ENCODE data around the gene MTMR4. TPM values are rescaled to one million over a fixed set of nuclear protein-coding genes. Genes with fewer than 3 reads are reported as not detected.

MTMR4 gene
- total RNA-seq, 4 donors from 2014 or later, result 35.4 to 73.7 (median 39.1) TPM

- Histone ChIP-seq H3K4me3 (peak overlapping the region; percentile 38 to 67 (median 52)), H3K4me1 (peaks cover 0 to 56% (median 17%) of the 10 kb centered on the region in 4 donors), H3K27me3 (peaks cover 0 to 4% of the 10 kb centered on the region in 2 donors), H3K27ac (peak overlapping the region in 3 of 4 donors; percentile 55 to 81 (median 74)), H3K9me3 (no peaks in the 10 kb centered on the region), H3K36me3 (no peaks in the 10 kb centered on the region)
- WGBS, 2 donors, result 5 to 6% methylated on average over 15 to 50 of the region's 82 CpGs
- TF ChIP-seq EP300 (IDR thresholded peaks at IDR 0.05) (no peak), POLR2A (IDR thresholded peaks at IDR 0.05) (peak in 1 of 2 donors; percentile 42)
- no peak for DNase-seq (ENCODE audit: low spot score in 2 of 2)
Measured at GRCh38 chr17:58531661-58532554, 17.5 kb upstream of the MTMR4 start.

DNA sequence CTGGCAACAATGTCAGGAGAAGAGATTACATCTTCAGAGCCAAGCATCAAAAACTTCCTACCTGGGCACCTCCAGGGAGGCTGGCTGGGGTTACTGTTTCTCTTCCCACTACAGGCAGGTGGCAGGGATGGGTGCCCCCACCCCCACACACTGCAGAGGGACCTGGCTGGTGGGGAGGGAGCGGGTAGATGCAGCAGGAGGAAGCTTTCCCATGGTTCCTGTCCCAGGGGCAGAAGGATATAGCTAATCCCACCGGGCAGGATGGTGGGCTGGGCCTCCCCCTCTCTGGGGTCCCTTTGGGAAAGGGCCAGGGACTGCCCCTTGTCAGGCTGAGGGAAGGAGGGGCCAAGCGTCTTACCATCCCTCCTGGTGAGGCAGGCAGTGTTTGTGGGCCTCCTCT, 16.7 kb upstream of the MTMR4 start:
- 26 to 44% methylated on average over 2 to 3 of the region's 3 CpGs for WGBS, 2 donors
- H3K4me3 ChIP-seq, result peak overlapping the region; percentile 25 to 67 (median 44)
- no peak for TF ChIP-seq EP300 (IDR thresholded peaks at IDR 0.05)
- H3K9me3 ChIP-seq, result no peaks in the 10 kb centered on the region
- no peak for DNase-seq (ENCODE audit: low spot score in 2 of 2)
- H3K4me1 ChIP-seq, result peaks cover 0 to 61% (median 19%) of the 10 kb centered on the region in 4 donors
- H3K27ac ChIP-seq, result peak overlapping the region in 3 of 4 donors; percentile 42 to 81 (median 74)
- no peaks in the 10 kb centered on the region for H3K27me3 ChIP-seq
- no peaks in the 10 kb centered on the region for H3K36me3 ChIP-seq

DNA sequence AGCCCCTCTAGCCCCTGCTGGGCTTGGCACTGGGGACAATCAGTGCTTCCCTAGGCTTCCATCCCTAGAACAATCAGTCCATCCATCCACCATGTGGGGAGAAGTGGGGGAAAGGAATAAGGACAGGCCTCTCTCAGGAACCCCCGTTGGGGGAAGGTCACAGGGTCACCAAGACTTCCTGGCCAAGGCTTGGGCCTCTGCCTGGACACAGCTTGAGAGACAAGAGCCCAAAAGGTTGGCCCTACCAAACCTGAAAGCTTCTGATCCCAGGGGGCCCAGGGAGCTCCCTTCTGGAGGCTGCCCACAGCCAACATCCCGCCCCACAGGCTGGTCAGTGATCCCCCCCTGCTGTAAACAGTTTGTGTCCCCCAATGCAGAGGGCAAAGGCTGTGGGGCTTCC, 16.2 kb upstream of the MTMR4 start:
- TF ChIP-seq EP300 (IDR thresholded peaks at IDR 0.05), result no peak
- H3K27ac ChIP-seq, result peak overlapping the region in 2 of 4 donors; percentile 74 to 81
- no peak for DNase-seq (ENCODE audit: low spot score in 2 of 2)
- peak overlapping the region in 1 of 4 donors; percentile 25 for H3K4me3 ChIP-seq
- no peaks in the 10 kb centered on the region for H3K27me3 ChIP-seq
- WGBS, 2 donors, result 57 to 73% methylated on average over 1 to 2 of the region's 2 CpGs
- no peaks in the 10 kb centered on the region for H3K9me3 ChIP-seq
- H3K36me3 ChIP-seq, result no peaks in the 10 kb centered on the region
- peaks cover 0 to 65% (median 18%) of the 10 kb centered on the region in 4 donors for H3K4me1 ChIP-seq

GRCh38 chr17:58529275-58529674, 14.8 kb upstream of the MTMR4 start:
- DNase-seq (ENCODE audit: low spot score in 2 of 2), result no peak
- H3K27me3 ChIP-seq, result no peaks in the 10 kb centered on the region
- 35 to 64% methylated on average over 1 of the region's 1 CpG for WGBS, 2 donors
- H3K9me3 ChIP-seq, result no peaks in the 10 kb centered on the region
- H3K27ac ChIP-seq, result peak overlapping the region in 2 of 4 donors; percentile 44 to 77
- H3K4me1 ChIP-seq, result peaks cover 0 to 75% (median 15%) of the 10 kb centered on the region in 4 donors
- TF ChIP-seq EP300 (IDR thresholded peaks at IDR 0.05), result no peak
- no peak for TF ChIP-seq POLR2A (IDR thresholded peaks at IDR 0.05)
- TF ChIP-seq CTCF (IDR thresholded peaks at IDR 0.05), result no peak
- H3K36me3 ChIP-seq, result no peaks in the 10 kb centered on the region
- no peak overlapping the region for H3K4me3 ChIP-seq

- TF ChIP-seq CTCF (IDR thresholded peaks at IDR 0.05), result no peak
- TF ChIP-seq POLR2A (IDR thresholded peaks at IDR 0.05), result no peak
- no peak for TF ChIP-seq EP300 (IDR thresholded peaks at IDR 0.05)
- no peak overlapping the region for H3K4me3 ChIP-seq
- DNase-seq (ENCODE audit: low spot score in 2 of 2), result no peak
- H3K9me3 ChIP-seq, result no peaks in the 10 kb centered on the region
- H3K27ac ChIP-seq, result peak overlapping the region in 2 of 4 donors; percentile 44 to 77
- 22 to 39% methylated on average over 3 of the region's 3 CpGs for WGBS, 2 donors
- peaks cover 0 to 74% (median 15%) of the 10 kb centered on the region in 4 donors for H3K4me1 ChIP-seq
- H3K27me3 ChIP-seq, result no peaks in the 10 kb centered on the region
- H3K36me3 ChIP-seq, result no peaks in the 10 kb centered on the region
Measured at GRCh38 chr17:58528443-58528842, 14.0 kb upstream of the MTMR4 start.

GRCh38 chr17:58527949-58528348, 13.5 kb upstream of the MTMR4 start:
- TF ChIP-seq CTCF (IDR thresholded peaks at IDR 0.05) (no peak), POLR2A (IDR thresholded peaks at IDR 0.05) (no peak), EP300 (IDR thresholded peaks at IDR 0.05) (no peak)
- H3K27me3 ChIP-seq, result no peaks in the 10 kb centered on the region
- WGBS, 2 donors, result 33 to 38% methylated on average over 3 of the region's 3 CpGs
- no peak overlapping the region for H3K4me3 ChIP-seq
- no peaks in the 10 kb centered on the region for H3K9me3 ChIP-seq
- DNase-seq (ENCODE audit: low spot score in 2 of 2), result no peak
- peaks cover 0 to 69% (median 15%) of the 10 kb centered on the region in 4 donors for H3K4me1 ChIP-seq
- H3K27ac ChIP-seq, result peak overlapping the region in 2 of 4 donors; percentile 25 to 77
- no peaks in the 10 kb centered on the region for H3K36me3 ChIP-seq

All from tibial nerve (tissue), 4 donors.